Effector memory CD4-positive, alpha-beta T cell (primary cell): ENCODE data around the gene ANKS1A.

Experiments used
- DNase-seq, 3 donors: peaks; one replicate each; pipeline ENCODE4 v3.0.0-alpha.2; 2020
- H3K27ac ChIP-seq: 2 replicates; pipeline ENCODE4 v1.7.0; 2013; ENCODE audit warnings: mild to moderate bottlenecking, low read length, moderate library complexity; ENCODE audit not compliant: insufficient read depth, poor library complexity, severe bottlenecking
- H3K27me3 ChIP-seq: replicated peaks from 2 replicates; pipeline ENCODE4 v1.7.0; 2013; ENCODE audit warnings: mild to moderate bottlenecking, low read length; ENCODE audit not compliant: insufficient read depth, control insufficient read depth, poor library complexity, severe bottlenecking
- H3K36me3 ChIP-seq: 2 replicates; pipeline ENCODE4 v1.7.0; 2013; ENCODE audit warnings: mild to moderate bottlenecking, low read length, moderate library complexity; ENCODE audit not compliant: control insufficient read depth, insufficient read depth
- H3K4me1 ChIP-seq: 2 replicates; pipeline ENCODE4 v1.7.0; 2013; ENCODE audit warnings: low read length, mild to moderate bottlenecking; ENCODE audit not compliant: control insufficient read depth, insufficient read depth, poor library complexity, severe bottlenecking
- H3K4me3 ChIP-seq: 2 replicates; pipeline ENCODE4 v1.7.0; 2013; ENCODE audit warnings: low read length, low read depth, mild to moderate bottlenecking; ENCODE audit not compliant: insufficient read depth, poor library complexity, severe bottlenecking
- H3K9me3 ChIP-seq: 2 replicates; pipeline ENCODE4 v1.7.0; 2013; ENCODE audit warnings: mild to moderate bottlenecking, low read length, moderate library complexity; ENCODE audit not compliant: control insufficient read depth

ANKS1A gene

GRCh38 chr6:34950849-34951248, 61.8 kb downstream of the ANKS1A start:
- DNase-seq: no peak
- H3K9me3 ChIP-seq: no peaks in the 10 kb centered on the region
- no peaks in the 10 kb centered on the region for H3K4me1 ChIP-seq
- no peaks in the 10 kb centered on the region for H3K36me3 ChIP-seq
- no peaks in the 10 kb centered on the region for H3K27me3 ChIP-seq
- no peak overlapping the region for H3K4me3 ChIP-seq
- H3K27ac ChIP-seq: no peak overlapping the region

- H3K4me1 ChIP-seq: no peaks in the 10 kb centered on the region
- no peaks in the 10 kb centered on the region for H3K36me3 ChIP-seq
- no peaks in the 10 kb centered on the region for H3K27me3 ChIP-seq
- H3K27ac ChIP-seq: no peak overlapping the region
- H3K4me3 ChIP-seq: no peak overlapping the region
- DNase-seq: no peak
- H3K9me3 ChIP-seq: no peaks in the 10 kb centered on the region
Observed at GRCh38 chr6:34951731-34952130, 62.7 kb downstream of the ANKS1A start.

- Histone ChIP-seq H3K36me3 (no peaks in the 10 kb centered on the region), H3K4me3 (no peak overlapping the region), H3K4me1 (no peaks in the 10 kb centered on the region), H3K27ac (no peak overlapping the region), H3K27me3 (no peaks in the 10 kb centered on the region), H3K9me3 (no peaks in the 10 kb centered on the region)
- DNase-seq: no peak
Observed at GRCh38 chr6:34953061-34954025, 64.3 kb downstream of the ANKS1A start.

- Histone ChIP-seq H3K36me3 (no peaks in the 10 kb centered on the region), H3K9me3 (no peaks in the 10 kb centered on the region), H3K4me3 (no peak overlapping the region), H3K27me3 (no peaks in the 10 kb centered on the region), H3K4me1 (no peaks in the 10 kb centered on the region), H3K27ac (no peak overlapping the region)
- DNase-seq: no peak
Observed at GRCh38 chr6:34955442-34955841, 66.4 kb downstream of the ANKS1A start.

GRCh38 chr6:34957231-34957783, 68.3 kb downstream of the ANKS1A start:
- DNase-seq: no peak
- Histone ChIP-seq H3K36me3 (no peaks in the 10 kb centered on the region), H3K4me3 (no peak overlapping the region), H3K27me3 (no peaks in the 10 kb centered on the region), H3K4me1 (no peaks in the 10 kb centered on the region), H3K9me3 (no peaks in the 10 kb centered on the region), H3K27ac (no peak overlapping the region)

GRCh38 chr6:34958734-34959133, 69.7 kb downstream of the ANKS1A start:
- Histone ChIP-seq H3K4me1 (no peaks in the 10 kb centered on the region), H3K36me3 (no peaks in the 10 kb centered on the region), H3K27ac (no peak overlapping the region), H3K9me3 (no peaks in the 10 kb centered on the region), H3K4me3 (no peak overlapping the region), H3K27me3 (no peaks in the 10 kb centered on the region)
- no peak for DNase-seq

- H3K9me3 ChIP-seq: no peaks in the 10 kb centered on the region
- no peaks in the 10 kb centered on the region for H3K27me3 ChIP-seq
- no peak overlapping the region for H3K27ac ChIP-seq
- H3K4me1 ChIP-seq: no peaks in the 10 kb centered on the region
- no peaks in the 10 kb centered on the region for H3K36me3 ChIP-seq
- no peak overlapping the region for H3K4me3 ChIP-seq
- DNase-seq: no peak
Observed at GRCh38 chr6:34959224-34959623, 70.2 kb downstream of the ANKS1A start.

GRCh38 chr6:34961082-34961481, 72.0 kb downstream of the ANKS1A start:
- Histone ChIP-seq H3K4me1 (no peaks in the 10 kb centered on the region), H3K27ac (no peak overlapping the region), H3K27me3 (no peaks in the 10 kb centered on the region), H3K36me3 (no peaks in the 10 kb centered on the region), H3K9me3 (no peaks in the 10 kb centered on the region), H3K4me3 (no peak overlapping the region)
- DNase-seq: no peak

GRCh38 chr6:34961574-34961973, 72.5 kb downstream of the ANKS1A start:
- no peak for DNase-seq
- no peaks in the 10 kb centered on the region for H3K4me1 ChIP-seq
- no peaks in the 10 kb centered on the region for H3K27me3 ChIP-seq
- H3K27ac ChIP-seq: no peak overlapping the region
- H3K36me3 ChIP-seq: no peaks in the 10 kb centered on the region
- H3K9me3 ChIP-seq: no peaks in the 10 kb centered on the region
- no peak overlapping the region for H3K4me3 ChIP-seq

GRCh38 chr6:34964564-34964963, 75.5 kb downstream of the ANKS1A start:
- no peaks in the 10 kb centered on the region for H3K4me1 ChIP-seq
- no peaks in the 10 kb centered on the region for H3K9me3 ChIP-seq
- H3K36me3 ChIP-seq: peaks cover 3% of the 10 kb centered on the region
- H3K27me3 ChIP-seq: no peaks in the 10 kb centered on the region
- no peak for DNase-seq
- no peak overlapping the region for H3K27ac ChIP-seq
- no peak overlapping the region for H3K4me3 ChIP-seq
